Ishikawa (cell line): Measurements from ENCODE around the gene SLC10A2.

Experiments used
- CEBPB ChIP-seq: IDR thresholded peaks from 2 replicates; pipeline ENCODE4 v1.6.1; 2012
- CREB1 ChIP-seq: IDR thresholded peaks from 2 replicates; pipeline ENCODE4 v1.6.1; 2012; ENCODE audit warnings: low read depth
- EGR1 ChIP-seq: IDR thresholded peaks from 2 replicates; pipeline ENCODE4 v1.6.1; 2012
- EP300 ChIP-seq: IDR thresholded peaks from 2 replicates; pipeline ENCODE4 v1.6.1; 2012; ENCODE audit warnings: borderline replicate concordance
- FOXM1 ChIP-seq: IDR thresholded peaks from 2 replicates; pipeline ENCODE4 v1.6.1; 2012; ENCODE audit warnings: low read depth, borderline replicate concordance
- NFIC ChIP-seq: IDR thresholded peaks from 2 replicates; pipeline ENCODE4 v1.6.1; 2012
- RAD21 ChIP-seq: IDR thresholded peaks from 2 replicates; pipeline ENCODE4 v1.6.1; 2012; ENCODE audit warnings: low read depth
- TAF1 ChIP-seq: IDR thresholded peaks from 2 replicates; pipeline ENCODE4 v1.6.1; 2012; ENCODE audit warnings: low read depth, mild to moderate bottlenecking
- TCF12 ChIP-seq: IDR thresholded peaks from 2 replicates; pipeline ENCODE4 v1.6.1; 2012; ENCODE audit warnings: low read depth
- TEAD4 ChIP-seq: IDR thresholded peaks from 2 replicates; pipeline ENCODE4 v1.6.1; 2012
- YY1 ChIP-seq: IDR thresholded peaks from 2 replicates; pipeline ENCODE4 v1.6.1; 2012; ENCODE audit warnings: low read depth
- ZBTB7A ChIP-seq: IDR thresholded peaks from 2 replicates; pipeline ENCODE4 v1.6.1; 2012; ENCODE audit warnings: low read depth
- TF ChIP-seq, protein P1 (sequence below): IDR thresholded peaks from 2 replicates; pipeline ENCODE4 v1.6.1; 2012
- TF ChIP-seq, protein P2 (sequence below): IDR thresholded peaks from 2 replicates; pipeline ENCODE4 v1.6.1; 2012; ENCODE audit warnings: low read depth, mild to moderate bottlenecking
- TF ChIP-seq, protein P3 (sequence below): IDR thresholded peaks from 2 replicates; pipeline ENCODE4 v1.6.1; 2012

SLC10A2 gene

DNA sequence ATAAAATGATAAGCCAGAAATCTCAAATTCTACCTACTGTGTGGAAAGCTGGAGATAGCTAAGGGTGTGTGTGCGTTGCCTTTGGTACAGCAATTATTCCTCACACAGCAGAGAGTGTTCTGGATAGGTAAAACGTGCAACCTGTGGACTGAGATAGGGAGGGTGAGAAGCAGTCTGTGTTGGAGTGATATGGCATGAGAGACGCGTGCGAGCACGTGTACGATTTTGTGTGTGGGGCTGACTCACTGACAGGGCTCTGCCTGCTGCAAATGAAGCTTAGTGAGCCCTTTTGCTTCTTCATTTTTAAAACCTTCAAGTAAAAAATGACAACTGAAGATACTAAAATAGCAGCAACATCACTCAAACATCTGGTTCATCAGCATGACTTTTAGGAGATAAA lies 35.7 kb upstream of the SLC10A2 start:
- no peak for TF ChIP-seq TAF1
- TF ChIP-seq, protein P1, sequence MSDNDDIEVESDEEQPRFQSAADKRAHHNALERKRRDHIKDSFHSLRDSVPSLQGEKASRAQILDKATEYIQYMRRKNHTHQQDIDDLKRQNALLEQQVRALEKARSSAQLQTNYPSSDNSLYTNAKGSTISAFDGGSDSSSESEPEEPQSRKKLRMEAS = no peak
- TF ChIP-seq FOXM1 = no peak
- no peak for TF ChIP-seq CEBPB
- TF ChIP-seq CREB1 = no peak
- TF ChIP-seq EGR1 = no peak
- TF ChIP-seq, protein P2, sequence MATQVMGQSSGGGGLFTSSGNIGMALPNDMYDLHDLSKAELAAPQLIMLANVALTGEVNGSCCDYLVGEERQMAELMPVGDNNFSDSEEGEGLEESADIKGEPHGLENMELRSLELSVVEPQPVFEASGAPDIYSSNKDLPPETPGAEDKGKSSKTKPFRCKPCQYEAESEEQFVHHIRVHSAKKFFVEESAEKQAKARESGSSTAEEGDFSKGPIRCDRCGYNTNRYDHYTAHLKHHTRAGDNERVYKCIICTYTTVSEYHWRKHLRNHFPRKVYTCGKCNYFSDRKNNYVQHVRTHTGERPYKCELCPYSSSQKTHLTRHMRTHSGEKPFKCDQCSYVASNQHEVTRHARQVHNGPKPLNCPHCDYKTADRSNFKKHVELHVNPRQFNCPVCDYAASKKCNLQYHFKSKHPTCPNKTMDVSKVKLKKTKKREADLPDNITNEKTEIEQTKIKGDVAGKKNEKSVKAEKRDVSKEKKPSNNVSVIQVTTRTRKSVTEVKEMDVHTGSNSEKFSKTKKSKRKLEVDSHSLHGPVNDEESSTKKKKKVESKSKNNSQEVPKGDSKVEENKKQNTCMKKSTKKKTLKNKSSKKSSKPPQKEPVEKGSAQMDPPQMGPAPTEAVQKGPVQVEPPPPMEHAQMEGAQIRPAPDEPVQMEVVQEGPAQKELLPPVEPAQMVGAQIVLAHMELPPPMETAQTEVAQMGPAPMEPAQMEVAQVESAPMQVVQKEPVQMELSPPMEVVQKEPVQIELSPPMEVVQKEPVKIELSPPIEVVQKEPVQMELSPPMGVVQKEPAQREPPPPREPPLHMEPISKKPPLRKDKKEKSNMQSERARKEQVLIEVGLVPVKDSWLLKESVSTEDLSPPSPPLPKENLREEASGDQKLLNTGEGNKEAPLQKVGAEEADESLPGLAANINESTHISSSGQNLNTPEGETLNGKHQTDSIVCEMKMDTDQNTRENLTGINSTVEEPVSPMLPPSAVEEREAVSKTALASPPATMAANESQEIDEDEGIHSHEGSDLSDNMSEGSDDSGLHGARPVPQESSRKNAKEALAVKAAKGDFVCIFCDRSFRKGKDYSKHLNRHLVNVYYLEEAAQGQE = no peak
- no peak for TF ChIP-seq EP300
- no peak for TF ChIP-seq RAD21
- no peak for TF ChIP-seq TEAD4
- TF ChIP-seq YY1 = no peak
- no peak for TF ChIP-seq TCF12
- no peak for TF ChIP-seq NFIC
- no peak for TF ChIP-seq ZBTB7A
- TF ChIP-seq, protein P3, sequence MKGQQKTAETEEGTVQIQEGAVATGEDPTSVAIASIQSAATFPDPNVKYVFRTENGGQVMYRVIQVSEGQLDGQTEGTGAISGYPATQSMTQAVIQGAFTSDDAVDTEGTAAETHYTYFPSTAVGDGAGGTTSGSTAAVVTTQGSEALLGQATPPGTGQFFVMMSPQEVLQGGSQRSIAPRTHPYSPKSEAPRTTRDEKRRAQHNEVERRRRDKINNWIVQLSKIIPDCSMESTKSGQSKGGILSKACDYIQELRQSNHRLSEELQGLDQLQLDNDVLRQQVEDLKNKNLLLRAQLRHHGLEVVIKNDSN = no peak

DNA sequence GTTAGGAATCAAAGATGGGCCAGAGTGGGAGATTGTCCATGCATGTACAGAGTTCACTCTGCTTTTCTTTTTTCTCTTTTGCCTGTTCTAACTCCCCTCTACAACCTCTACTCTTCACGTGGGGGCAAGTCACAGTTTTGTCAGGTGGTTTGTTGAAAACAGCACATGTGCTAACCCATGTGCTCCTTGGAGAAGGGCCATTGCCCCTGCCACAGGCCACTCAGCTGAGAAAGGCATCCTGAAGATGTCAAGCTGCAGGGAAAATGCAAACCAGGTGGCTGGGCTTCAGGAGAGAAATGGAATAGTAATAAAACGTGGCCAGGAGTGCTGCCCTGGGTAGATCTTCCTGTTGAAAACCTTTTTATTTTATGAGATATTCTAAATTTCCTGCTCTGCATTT lies 35.3 kb upstream of the SLC10A2 start:
- no peak for TF ChIP-seq CREB1
- TF ChIP-seq EP300 = no peak
- TF ChIP-seq, protein P2 = no peak
- no peak for TF ChIP-seq FOXM1
- TF ChIP-seq ZBTB7A = no peak
- TF ChIP-seq, protein P1 = no peak
- TF ChIP-seq EGR1 = no peak
- no peak for TF ChIP-seq RAD21

DNA sequence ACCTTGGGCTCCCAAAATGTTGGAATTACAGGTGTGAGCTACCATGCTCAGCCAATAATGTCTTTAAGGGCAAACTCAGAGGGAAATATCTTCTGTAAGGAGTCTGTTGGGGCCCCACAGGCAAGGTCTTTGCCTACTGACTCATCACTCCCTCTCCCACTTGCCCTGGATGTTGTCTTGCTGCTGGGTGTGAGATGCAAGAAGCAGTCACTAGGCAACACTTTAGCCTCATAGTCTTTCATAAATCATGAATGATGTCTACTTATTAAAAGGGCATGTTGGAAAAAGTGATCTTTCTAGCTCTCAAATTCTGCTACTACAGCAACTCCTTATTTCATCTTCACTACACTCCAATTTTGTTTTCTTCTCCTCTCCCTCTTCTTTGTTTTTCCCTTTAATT lies 34.6 kb upstream of the SLC10A2 start:
- TF ChIP-seq, protein P1 = no peak
- TF ChIP-seq CEBPB (no peak), FOXM1 (no peak), CREB1 (no peak), ZBTB7A (no peak)

DNA sequence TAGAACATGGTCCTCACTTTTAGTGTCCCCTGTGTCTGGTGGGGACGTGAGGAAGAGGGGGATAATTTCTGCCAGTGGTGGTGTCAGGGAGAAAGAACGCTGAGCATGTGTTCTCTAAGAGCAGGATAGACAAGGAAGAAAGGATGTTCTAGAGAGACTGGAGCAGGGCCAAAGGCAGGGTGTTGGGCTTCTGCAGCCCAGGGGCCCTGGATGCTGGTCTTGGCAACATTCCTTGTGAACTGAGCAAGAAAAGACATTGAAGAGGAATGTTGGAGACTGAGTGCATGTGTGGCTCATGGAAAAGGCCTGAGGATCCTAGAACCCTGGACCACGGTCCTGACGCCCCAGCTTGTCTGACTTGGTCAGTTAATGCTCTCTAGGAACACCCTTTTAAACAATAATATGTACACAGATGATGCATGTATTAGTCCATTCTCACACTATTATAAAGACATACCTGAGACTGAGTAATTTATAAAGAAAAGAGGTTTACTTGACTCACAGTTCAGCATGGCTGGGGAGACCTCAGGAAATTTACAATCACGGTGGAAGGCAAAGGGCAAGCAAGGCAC lies 33.6 kb upstream of the SLC10A2 start:
- TF ChIP-seq NFIC = no peak
- TF ChIP-seq, protein P1 = no peak

DNA sequence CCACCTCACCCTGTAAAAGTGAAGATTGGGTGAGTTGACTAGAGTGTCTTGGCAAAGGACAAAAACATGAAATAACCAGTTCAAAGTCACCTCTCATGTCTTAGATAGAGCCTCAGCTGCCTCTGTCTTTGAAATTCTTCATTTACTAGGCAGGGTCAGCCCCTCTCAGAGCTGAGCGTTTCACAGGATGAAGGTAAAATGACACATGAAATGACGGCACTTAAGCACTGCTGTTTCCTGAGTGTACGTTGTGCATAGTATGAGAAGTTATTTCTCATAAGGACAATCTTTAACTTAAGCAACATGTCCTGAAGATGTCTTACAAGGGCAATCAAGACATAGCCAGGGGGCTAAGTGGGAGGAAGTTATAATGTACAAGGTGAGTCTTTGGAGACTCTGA lies 32.3 kb upstream of the SLC10A2 start:
- TF ChIP-seq RAD21 (no peak), TCF12 (no peak), CREB1 (no peak), YY1 (no peak), TAF1 (no peak)

DNA sequence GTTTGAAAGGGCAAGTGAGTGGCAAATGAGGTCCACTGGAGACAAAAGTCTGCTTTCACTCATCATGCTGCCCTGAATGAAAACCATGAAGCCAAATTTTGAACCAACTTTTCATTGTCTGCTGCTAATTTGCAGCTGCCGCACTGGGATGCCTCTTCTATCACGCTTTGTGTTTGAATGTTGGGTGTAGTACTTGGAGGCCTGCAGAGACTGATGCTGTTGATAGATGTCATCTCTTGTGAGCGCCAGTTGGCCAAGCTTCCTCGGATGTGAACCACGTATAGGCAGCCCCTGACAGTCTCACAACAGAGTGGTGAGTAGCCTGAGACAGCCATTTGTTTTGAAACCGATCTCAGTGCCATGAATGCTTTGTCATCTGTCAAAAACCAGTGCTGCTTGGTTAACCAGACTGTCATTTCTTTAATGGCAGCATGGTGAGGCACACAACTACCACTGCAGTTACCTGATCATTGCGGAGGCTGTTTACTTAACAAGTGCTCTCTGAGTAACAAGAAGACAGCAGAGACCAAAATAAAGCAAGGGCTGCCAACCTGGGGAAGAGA lies 31.2 kb upstream of the SLC10A2 start:
- no peak for TF ChIP-seq TCF12
- no peak for TF ChIP-seq TEAD4
- TF ChIP-seq TAF1 = no peak
- TF ChIP-seq RAD21 = no peak
- no peak for TF ChIP-seq YY1
- TF ChIP-seq, protein P2 = no peak
- TF ChIP-seq EP300 = no peak
- TF ChIP-seq NFIC = no peak
- TF ChIP-seq CEBPB = no peak
